Inflammatory macrophage treated with lipopolysaccharide for 4 hours (primary cell): Measurements from ENCODE around the gene CBX4.

ENCODE experiments used
- DNase-seq: peaks from one replicate; pipeline ENCODE4 v3.0.0-alpha.2; 2020

The CBX4 gene

DNA sequence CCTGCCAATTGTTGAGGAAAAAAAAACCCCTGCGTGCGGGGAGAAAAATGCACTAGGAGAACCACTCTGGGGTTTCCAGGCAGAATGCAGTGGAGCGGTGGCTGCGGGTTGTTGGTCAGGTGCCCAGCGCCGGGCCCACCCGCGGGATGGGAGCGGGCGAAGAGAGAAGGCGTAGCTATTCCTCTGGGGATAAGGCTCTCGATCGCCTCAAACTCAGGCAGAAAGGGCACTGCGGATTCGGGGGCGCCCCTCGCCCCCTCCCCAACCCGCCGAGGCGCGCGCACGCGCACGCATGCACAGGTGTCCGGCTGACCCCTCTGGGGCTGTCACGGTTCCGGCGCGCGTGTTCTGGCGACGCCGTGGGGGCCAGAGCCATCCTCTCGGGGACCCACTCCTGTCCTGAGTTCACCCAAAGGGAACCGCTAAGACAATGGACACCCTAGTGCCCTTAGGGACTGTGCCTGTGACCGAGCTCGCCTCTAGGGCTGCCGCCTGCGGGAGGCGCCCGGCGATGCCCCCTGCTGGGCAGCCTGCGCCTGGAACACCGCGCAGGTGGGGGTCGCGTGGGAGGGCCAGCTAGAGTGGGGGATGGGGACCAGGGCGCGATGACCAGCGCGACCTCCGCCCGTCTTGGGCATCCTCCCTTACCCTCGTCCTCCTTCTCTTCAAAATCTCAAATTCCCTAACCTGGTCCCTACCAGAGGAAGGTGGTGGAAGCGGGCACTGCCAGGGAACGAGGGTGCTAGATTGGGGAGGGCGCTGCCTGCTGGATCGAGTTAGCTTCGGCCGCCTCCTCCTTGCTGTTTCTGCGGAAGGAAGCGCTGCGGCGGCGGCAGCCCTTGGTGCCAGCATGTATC, 28.0 kb downstream of the CBX4 start:
- DNase-seq: peak; percentile 49

DNA sequence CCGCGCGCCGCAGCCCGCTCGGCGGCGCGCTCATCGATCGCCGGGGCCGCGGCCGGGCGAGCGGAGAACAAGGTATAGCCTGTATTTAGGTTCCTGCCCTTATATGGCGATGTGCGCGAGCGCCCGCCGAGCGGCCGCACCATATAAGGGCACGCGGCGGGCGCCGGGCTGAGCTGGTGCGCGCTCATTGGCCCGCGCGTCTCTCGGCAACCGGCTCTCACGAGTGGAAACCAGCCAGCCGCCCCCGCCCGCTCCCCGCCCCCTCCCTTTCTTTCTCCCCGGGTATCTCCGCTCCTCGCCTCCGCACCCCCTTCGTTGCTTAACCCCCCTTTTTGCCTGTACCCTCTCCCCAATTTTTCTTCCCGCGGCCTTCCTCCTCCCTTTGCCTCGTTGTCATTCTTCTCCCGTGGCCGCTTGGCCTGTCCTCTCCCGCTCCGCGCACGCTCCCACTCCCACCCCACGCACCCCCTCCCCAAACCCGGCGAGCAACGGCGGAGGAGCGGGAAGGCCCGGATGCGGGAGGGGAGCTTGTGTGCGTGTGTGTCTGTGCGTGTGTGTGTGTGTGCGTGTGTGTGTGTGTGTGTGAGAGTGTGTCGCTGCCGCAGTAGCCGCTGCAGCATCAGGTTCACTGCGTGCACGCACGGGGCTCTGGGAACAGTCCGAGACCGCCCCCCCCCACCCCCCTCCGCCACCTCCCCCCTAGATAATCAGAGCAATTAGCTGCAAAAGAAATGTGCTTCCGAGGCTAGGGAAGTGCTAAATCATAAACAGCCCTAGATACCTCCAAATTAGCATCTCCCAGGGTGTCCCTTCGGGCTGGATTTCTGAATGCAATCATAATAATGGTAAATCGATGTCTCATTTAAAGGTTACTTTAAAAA, 28.9 kb downstream of the CBX4 start:
- peak; percentile 74 for DNase-seq

DNA sequence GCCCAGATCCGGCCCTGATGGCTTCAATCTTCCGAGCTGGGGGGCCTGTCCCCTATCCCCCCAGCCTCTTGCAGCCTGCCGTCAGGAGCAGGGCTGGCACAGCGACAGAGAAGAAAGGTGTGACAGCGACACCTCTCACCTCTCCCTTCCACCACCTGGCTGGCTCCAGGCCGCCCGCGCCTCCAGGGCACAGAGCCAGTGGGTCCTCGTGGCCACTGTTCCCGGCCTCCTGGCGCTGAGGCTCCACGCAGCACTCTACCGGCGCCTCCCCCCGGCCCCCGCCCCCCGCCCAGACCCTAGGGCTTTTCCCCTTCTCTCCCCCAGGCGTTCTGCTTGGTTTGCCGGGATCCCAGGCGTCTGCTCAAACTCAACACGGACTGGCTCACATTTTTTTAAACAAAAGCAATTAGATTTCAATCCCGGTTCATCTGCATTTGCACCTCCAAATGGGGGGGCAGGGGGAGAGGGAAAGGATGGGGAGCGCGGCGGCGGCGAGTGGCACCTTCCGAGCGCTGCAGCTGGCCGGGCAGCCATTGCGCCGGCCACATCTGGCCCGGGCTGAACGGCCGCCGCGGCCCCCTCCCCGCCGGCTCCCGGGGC, 29.6 kb downstream of the CBX4 start:
- DNase-seq: no peak

DNA sequence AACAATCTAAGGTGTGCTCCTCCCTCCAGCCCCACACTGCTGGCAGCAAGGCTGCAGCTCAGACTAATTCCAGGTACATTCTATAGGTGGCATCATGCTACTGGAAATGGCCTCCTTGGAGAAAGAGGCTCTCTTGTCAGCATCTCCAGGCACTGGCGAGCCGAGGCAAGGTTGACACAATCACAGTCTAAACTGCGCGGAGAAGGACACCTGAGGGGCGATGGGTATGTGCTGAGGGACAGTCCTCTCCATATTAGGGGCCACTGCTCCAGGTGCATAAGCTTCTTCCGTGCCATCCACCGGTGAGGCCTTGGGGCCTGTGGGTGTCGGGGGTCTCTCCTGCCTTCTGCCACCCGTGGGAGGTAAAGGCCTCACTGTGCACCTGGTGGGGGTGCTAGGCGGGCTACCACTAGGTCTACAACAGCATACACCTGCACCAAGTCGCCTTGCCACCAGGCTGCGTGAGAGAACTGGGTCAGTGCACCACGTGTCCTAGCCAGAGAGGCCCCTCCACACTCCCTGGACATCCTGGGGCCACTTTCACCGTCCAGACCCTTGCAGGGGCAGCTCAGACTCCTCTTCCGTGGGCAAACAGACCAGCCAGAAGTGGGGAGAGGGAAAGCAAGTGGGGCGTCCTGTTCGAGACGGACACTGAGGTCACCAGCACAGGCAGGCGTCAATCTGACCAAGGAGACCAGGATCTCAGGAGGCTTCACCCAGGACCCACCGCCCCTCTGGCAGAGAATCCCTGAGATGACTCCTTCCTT, 30.3 kb downstream of the CBX4 start:
- no peak for DNase-seq

DNA sequence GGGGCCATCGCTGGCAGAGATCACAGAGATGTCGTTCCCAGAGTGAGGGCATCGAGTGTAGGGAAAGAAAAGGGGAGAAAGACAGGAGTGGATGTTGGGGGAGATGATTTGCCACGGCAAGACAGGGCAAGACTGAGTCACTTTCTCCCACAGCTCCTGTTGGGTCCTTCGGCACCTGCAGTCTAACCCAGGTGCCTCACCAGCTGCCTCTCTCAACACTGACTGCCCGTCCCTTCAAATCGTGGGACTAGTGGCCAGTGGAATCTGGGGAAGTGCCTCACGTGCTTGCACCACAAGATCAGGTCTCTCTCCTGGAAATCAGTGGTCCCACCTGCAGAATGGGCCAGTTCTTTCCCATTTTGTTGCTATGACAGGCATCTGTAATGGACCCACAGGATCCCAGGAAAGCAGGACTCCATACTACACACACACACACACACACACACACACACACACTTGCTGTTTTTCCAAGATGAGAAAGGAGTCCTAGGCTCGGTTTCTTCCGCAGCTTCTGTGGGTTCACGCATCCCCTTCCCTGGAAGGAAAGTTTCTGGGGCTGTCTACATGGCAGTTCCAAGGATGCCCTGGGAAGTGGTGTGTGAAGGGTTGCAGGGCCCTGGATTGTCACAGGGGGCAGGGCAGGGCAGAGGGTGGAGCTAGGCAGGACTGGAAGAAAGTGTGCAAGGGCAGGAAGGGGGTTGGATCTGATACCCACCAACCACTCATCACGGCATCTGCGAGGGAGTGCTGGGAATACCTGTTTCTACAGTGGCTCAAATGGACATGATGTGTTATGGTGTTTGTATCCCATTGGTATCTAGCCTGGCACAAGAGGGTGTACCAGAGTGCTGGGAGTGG, 32.1 kb downstream of the CBX4 start:
- DNase-seq: no peak

DNA sequence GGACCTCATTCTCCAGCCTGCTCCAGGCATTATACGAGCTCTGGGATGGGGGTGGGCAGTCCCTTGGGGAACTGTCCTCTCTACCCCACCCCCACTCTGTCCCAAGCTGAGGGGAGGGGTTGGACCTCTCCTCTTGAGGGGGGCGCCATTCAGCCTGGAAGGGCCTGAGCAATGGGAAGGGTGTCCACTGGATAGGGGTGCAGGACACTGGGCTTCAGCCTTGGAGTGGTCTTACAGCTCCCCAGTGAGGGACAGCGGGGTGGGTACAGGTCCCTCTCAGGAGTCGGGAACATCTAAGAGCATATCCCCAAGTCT, 32.8 kb downstream of the CBX4 start:
- no peak for DNase-seq

DNA sequence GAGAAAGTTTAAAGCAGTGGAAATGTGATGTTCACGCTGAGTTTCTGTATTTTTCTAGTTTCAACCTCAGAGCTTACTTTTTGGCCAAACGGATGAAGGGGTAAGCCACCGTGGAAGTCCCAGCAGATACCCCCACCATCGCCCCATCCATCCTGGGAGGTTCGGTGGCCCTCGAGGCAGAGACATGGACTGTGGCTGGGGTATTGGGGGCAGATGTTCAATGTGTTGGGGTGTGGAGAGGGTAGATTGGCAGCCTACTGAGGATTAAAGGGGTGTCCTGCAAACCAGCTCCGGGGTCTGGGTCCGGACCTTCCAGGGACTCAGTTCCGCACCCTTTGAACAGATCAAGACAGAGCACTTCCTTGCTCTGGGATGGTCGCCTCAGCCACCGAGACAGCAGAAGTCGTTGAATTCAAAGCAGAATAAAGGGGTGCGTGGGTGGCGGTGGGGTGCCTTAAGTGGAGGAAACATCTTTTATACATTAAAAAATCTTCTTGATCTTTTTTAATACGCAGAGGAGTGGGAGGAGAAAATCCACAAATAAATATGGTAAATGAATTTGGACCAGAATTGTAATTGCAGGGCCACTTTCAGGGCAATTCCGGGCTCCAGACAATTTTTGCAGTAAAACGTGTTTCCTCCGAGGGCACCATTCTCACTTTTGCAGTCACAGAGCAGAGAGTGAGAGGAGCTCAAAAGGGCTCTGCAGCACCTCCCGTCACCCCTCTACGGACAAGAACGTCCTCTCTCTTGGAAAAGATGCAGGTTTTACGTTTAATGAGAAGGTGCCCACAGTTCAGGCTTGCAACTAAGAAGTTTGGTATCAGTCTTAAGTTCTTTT, 34.2 kb downstream of the CBX4 start:
- DNase-seq: no peak

DNA sequence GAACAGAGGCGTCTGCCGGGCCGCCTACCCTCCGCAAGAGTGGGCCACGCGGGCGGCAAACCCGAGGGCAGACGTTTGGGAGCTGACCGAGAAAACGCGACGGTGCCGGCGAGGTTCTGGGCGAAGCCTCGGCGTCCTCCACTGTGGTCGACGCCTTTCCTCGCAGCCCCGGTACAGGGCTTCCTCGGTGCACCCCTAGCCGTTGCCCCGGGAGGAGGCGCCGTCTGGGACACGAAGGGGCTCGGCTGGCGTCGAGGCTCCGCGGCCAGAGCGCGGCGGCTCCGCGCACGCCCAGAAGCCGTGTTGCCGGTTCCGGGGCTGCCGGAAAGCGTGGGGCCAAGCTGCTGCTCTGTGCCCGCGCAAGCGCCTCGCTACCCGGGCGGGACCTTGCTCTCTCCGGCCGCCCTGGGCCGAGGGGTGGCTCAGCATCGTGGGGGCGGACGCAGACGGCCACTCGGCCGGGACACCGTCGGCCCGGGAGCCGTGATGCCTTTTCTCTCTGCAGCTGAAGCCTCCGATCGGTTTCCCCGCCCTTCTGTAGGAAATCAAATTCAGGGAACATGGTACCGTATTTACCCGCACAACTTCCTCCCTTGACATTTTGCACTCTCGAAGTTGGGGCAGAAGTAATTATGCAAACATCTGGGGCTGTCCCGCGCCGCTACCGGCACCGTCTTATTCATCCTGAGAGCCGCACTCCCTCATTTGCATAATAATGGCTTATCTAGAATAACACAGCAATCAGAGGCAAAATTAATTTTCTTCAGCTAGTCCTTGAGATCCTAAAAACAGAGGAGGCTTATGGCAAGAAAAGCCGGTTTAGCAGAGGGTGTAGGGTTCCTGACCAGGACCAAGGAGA, 35.0 kb downstream of the CBX4 start:
- peak; percentile 87 for DNase-seq

DNA sequence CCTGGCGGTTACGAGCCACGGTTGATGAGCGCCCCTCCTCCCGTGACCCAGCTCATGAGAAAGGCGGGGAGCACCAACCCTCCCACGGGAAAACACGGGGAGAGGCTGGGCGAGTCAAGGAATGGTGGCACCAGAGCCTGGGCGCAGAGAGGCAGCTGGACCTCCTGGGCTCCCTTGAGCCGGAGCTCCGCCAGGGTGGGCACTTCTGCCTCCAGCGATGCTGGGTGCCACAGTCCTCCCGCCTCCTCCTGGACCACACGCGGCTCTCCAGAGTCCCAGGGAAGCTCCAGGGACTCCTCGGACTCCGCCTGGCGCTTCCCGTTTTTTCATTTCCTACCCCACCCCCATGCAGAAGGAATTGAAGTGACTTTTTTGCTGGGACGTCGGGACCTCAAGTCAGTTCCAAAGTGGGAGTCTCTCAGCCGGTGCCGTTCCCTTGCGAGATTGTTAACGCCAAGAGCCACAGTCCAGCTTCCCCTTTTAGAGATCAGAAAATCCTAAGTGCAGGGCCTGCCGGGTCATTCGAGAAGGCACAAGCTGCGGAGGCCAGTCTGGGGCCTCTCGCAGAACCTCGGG, 35.7 kb downstream of the CBX4 start:
- DNase-seq: peak; percentile 28

DNA sequence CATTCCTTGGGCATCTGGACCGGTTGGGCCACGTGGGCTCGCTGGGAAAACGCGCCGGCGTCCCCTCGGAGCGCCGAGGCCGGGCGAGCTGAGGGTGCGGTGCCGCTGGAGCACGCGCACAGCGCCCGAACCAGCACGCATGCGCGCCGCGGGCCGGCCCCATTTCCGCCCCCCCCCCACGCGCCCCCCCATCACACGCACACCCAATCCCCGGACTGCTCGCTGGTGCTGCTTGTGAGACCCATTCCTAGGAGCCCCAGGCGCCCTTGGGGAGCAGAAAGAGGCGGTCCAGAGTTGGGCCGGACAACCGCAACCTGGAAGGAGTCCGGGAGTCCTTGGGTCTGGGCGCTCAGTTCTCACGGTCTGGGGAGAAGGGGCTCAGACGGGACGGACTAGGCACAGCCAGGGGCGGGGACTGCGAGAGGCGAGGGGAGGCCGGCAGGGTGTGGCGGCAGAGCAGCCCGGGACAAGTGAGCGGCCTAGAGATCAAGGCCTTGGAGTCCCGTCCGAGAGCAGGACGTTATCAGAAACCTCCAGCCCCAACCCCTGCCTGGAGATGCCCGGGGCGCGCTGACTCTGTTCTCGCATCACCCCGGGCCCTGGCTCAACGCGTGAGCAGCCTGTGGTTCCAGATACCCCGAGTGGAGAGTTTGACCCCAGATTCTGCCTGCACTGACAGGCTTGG, 36.4 kb downstream of the CBX4 start:
- no peak for DNase-seq

DNA sequence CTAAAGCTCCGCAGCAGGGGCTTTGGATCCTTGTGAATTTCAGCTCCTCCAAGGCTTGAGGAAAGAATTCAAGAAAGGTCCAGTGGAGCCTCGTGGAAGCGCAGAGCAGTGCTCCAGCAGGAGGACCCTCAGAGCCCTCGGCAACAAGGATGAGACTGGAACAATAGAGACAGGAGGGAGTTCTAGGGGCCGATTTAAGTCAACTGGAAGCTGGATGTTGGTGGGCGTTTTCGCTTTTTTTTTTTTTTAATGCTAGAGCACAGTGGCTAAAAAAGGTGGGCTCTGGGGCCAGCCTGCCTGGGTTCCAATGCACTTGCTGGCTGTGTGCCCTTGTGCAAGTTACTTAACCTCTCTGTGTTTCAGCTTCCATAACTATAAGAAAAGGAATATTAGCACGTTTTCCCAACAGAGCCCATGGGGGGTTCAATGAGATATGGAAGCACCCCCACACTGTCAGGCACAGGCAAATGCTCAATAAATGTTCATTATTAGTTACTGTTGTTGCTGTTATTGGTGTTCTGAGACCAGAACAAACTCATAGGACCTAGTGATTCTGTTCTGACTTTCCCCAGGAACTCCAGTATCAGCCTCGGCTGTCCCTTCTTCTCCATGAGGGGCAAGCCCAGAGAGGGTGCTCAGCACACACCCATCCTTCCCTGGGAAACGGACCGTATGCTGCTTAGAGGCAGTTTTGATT, 37.1 kb downstream of the CBX4 start:
- DNase-seq: no peak

DNA sequence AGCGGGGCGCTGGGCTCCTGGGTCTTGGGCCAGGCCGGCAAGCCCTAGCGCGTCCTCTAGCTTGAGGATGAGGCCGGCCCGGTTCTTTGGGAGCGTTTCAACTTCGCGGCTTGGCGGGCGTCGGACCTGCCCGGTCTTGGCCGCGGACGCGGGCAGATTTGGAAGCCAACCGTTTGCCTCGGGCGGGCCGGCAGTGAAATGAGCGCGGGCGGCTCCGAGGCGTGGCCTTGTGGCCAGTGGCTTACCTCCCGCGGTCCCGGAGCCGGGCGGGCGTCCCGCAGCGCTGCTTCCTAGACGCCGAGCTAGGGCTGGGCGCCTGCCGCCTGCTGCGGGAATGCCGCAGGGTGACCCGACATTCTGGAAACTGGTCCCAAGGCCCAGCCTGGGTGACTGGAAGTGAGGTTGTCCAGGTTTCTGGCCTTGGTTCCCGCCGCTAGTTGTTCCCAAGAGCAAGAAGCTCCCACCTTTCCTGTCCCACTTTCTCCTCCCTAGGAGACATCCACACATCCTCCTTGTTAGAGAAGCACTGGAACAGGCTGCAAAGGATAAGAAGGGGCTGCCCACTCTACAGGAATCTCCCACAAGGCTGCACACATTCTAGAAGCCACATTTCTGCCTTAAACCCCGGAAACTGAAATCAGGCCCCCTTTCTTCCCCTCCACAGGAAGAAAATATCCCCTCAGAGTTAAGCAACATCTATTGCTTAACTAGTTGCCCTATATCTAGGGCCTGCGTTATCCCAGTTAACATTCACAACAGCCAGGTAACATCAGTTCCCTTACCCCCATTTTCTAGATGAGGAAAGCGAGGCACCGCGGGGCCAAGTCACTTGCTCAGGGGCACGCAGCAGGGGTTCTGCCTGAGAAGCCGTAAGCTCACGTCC, 37.8 kb downstream of the CBX4 start:
- no peak for DNase-seq

DNA sequence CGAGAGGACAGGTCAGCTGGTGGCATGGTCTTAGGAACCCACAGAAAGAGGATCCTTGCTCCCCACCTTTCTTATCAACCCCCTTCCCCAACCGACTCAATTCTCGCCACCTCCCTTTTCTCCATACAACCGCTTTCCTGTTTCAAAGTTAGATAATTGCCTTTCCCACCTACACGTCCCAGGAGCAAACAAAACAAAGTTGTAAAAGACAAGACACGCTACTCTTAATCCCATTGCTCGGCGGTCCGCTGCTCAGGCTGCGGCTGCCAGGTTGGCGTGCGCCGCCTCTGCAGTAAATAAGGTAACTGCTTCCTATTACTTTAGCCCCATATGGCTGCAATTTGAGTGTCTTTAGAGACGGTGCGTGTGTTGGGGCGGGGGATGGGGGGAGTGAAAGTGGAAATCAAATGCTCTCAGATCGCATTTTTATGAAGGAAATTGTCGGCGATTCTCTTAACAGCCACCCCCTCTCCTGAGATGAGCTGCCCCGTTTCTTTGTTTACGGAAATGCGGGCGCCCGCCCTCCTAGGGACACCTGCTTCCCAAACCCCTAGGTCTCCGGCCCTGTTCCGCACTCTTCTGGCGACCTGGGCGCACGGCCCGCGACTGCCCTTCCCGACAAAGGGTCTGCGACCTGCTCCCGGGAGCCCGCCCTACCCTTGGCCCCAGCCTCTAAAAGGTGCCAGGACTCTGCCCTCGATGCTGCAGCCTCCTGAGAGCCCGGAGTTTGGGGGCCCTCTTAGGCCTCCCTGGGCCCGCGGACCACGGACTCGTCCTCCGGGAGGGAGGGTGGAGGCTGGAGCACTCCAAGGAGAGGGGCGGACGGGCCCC, 38.7 kb downstream of the CBX4 start:
- peak; percentile 49 for DNase-seq

DNA sequence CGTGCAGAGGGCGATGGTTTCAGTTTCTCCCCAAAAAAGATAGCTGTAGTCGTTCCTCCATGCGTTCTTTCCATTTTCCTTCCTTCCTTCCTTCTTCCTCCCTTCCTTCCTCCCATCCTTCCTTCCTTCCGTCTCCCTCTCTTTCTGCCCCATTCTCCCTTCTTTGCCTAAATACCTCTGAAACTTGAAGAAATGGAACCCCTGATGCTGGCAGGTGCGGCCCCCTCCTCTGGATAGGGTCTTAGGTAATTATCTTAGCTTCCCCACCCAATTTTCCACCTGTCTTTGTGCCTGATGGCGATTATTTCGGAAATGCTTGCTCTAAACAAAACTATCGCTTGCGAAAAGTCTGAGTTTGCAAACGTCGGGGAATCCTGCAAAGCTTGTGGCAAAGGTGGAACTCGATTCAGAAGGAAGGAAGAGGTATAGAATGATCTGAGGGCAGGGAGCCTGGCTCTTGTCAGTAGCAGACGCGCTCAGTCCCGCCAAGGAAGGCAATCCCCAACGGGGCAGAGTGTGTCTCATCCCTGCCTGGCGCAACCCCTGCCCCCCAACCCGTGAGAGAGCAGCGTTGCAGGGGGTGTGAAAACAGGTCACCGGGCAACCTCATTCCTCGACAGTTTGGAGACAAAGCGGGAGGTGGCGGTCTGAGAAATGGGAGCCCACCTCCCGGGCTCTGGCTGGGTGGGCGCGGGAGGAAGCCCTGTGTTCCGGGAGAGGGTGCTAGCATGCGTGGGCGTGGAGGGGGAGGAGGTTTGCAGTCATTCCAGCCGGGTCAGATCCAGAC, 39.5 kb downstream of the CBX4 start:
- no peak for DNase-seq

DNA sequence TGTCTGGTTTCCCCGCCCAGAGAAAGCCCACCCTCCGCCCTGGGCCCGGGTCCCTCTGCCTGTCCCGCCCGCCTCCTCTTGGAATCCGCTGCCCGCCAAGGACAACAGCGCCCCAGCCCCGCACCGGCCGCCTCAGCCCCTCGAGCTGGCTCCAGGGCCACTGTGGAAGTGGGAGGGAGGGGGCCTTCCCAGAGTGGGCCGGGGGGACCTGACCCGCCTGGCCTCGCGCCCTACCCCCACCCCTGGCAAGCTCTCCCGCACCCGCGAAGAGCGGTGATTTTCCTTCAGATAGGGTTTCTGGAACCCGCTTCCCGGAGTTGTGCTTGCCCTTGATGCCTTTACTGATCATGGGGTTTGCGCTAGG, 40.1 kb downstream of the CBX4 start:
- DNase-seq: no peak
